Measurements from ENCODE around the gene CERS5.
A peak's percentile ranks its signal among the peaks of the same experiment; 100 is the strongest.

The CERS5 gene

GRCh38 chr12:50127546-50127945, 39.6 kb downstream of the CERS5 start:
- no peak for DNase-seq (ENCODE audit: low read depth)

- no peak for DNase-seq (ENCODE audit: low read depth)
Observed at GRCh38 chr12:50123203-50123602, 44.0 kb downstream of the CERS5 start.

GRCh38 chr12:50121641-50122040, 45.5 kb downstream of the CERS5 start:
- no peak for DNase-seq (ENCODE audit: low read depth)

DNA sequence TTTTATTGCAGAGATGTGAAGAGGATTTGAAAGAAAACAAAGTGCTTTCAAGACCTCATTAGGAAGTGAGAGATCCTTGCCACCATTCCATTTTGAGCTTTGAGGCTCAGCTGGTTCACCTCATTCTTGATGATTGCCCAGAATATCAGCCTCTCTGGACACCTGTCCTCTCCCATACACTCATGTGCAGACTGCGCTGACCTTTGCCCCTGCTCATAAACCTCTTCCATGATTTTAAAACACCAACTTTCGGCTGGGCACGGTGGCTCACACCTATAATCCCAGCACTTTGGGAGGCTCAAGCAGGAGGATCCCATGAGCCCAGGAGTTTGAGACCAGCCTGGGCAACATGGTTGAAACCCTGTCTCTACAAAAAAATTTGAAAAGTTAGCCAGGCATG, 46.2 kb downstream of the CERS5 start:
- DNase-seq (ENCODE audit: low read depth), result no peak

DNA sequence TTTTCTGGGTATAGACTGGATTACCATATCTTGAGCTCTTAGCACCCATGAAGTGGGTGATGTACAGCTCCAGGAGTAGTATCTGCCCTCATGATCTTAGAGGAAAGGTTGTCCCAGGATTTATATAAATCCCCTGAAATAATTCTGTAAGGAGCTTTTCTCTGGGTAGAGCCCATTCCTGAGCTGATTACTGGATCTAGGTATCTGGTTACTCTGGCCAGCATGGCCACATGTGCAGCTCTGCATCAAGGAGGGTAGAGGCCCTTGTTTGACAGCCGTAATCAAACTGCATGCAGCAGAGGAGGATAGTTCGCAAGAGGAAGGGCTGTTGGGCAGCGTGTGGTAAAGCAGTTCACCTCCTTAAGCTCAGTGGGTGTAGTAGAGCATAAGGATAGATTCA, 46.6 kb downstream of the CERS5 start:
- no peak for DNase-seq (ENCODE audit: low read depth)

DNA sequence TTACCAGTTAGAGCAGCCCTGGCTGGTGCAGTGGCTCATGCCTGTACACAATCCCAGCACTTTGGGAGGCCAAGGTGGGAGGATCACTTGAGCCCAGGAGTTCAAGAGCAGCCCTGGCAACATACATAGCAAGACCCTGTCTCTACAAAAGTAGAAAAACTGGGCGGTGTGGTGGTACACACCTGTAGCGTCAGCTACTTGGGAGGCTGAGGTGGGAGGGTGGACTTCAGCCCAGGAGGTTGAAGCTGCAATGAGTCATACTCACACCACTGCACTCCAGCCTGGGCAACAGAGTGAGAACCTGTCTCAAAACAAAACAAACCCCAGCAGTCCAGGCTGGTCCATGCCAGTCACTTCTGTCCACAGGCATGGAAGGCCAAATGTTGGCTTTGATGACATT, 47.8 kb downstream of the CERS5 start:
- DNase-seq (ENCODE audit: low read depth), result no peak

GRCh38 chr12:50117057-50117622, 50.0 kb downstream of the CERS5 start:
- no peak for DNase-seq (ENCODE audit: low read depth)

- DNase-seq (ENCODE audit: low read depth), result no peak
Observed at GRCh38 chr12:50112456-50113218, 54.5 kb downstream of the CERS5 start.

DNA sequence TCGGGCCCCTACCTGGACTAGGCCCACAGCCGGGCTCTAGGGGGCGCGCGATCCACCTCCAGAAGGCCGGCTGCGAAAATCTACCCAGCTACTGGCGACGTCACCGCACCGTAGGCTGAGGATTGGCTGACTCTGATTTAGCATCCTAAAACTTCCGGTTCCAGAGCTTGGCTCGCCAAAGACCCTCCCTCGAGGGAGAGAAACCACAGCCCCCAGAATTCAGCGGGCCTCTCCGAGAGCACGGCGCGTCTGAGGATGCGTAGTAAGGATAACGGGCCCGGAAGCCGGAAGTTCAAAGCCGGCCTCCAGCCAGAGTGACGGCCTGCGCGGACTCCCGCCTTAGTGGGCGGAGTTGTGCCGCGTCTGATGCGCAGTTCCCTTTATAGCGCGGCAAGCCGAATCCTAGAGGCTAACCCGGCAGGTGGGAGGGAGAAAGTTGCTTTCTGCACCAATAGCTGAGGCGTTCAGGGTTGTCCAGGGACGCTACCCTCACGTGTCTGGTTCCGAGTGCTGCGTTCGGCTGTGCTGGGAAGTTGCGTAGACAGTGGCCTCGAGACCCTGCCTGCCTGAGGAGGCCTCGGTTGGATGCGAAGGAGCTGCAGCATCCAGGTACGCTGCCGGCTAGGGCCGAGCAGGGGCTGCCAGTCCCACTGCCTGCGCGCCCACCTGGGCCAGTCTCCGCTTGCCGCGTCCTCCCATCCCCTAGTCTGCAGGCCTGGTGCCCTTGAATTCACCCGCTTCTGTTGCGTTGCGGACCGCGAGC, 55.3 kb downstream of the CERS5 start, which contains the start of gene COX14:
COX14 (plus strand) TSS at position 544 of the 763 bp plus-strand sequence. CDS start 7,808 bp downstream, outside the sequence.
- DNase-seq (ENCODE audit: low read depth), result peak; percentile 97

DNA sequence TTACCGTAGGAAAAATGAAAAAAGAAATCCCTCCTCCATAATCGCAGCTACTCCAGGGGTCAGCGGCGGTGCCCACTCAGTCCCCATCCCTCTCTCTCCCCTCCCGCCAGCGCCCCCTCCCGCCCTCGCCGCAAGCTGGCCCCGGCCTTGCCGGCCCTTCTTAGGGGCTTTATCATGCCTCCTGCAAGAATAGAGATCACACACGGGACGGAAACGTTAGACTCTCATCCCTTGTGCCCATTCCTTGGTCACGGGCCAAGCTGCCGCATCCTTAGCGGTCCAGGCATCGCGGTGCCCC, 55.8 kb downstream of the CERS5 start:
- DNase-seq (ENCODE audit: low read depth), result no peak

GRCh38 chr12:50110762-50111351, 56.3 kb downstream of the CERS5 start:
- DNase-seq (ENCODE audit: low read depth), result no peak

DNA sequence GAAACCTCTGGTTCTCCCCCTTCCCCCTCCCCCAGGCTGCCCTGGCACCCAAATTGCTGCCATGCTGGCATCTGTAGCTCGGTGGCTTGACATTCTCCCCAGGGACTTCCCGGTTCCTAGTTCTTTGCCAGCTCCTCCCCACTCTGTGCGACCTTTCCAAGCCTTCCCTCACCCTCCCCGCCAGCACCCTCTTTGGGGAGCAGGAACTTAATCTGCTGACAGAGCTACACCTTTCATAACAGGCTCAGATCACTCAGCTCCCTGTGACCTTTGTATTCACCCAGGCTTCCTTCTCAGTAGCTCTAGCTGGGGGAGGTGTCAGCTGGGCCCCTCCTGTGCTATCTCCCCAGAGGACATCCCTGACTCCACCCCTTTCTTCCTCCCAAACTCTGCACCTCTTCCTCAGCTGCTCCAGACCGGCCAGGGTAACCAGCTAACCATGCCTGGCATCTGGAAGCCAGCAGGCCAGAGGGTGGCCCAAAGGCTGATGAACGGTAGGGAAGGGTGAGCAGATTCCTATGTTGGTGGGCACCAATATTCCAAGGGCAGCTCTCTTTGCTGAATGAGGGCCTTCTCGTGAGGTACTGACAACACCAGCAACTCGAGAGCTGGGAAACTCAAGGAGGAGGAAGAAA, 56.9 kb downstream of the CERS5 start:
- no peak for DNase-seq (ENCODE audit: low read depth)

DNA sequence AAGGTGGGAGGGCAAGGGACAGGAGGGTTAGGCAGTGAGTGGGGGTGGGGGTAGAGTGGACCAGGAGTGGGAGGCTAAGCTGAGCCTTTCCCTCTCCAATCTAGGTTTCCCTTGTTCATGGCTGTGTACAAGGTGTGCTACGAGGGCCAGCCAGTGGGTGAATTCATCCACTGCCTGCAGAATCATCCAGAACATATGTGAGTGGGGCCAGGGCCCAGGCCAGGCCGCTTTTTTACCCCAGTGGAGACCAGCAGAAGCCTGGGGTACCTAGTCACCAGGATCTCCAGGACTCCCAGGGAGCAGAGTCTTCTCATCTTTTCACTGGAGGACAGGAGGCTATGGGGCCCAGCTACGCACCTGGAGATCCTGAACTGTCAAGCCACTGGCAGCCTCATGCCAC, 57.9 kb downstream of the CERS5 start:
- DNase-seq (ENCODE audit: low read depth), result no peak

GRCh38 chr12:50107416-50108268, 59.5 kb downstream of the CERS5 start:
- no peak for DNase-seq (ENCODE audit: low read depth)

GRCh38 chr12:50106907-50107306, 60.3 kb downstream of the CERS5 start:
- DNase-seq (ENCODE audit: low read depth), result no peak

- DNase-seq (ENCODE audit: low read depth), result no peak
Observed at GRCh38 chr12:50105913-50106450, 61.2 kb downstream of the CERS5 start.

GRCh38 chr12:50104417-50105366, 62.5 kb downstream of the CERS5 start:
- no peak for DNase-seq (ENCODE audit: low read depth)

DNA sequence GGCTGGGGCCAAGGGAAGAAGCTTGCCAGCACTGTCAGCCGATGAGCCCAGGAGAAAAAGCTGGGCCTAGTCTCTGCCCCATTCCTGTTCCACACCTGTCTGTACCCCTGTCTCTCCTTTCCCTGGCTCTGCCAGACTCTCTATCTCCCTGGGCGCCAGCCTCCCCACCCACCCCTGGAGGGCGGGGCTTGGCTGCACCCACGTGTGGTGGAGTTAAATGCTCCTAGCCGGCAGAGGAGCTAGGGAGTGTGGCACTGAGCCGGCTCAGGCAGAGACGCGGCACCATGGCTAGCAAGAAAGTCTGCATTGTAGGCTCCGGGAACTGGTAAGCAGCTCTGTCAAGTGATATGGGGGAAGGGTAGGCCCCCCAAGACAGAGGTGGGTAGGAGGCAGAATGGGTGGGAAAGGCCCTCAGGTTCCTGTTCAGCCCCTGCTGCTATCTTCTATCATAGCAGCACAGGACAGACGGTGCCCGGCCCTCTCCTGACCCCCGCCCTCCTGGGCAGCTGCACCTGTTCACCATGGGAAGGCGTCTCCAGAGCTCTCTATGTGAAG, 63.3 kb downstream of the CERS5 start, which contains the start of gene GPD1:
GPD1 (plus strand) TSS at position 242 of the 555 bp plus-strand sequence; CDS start at position 285, 43 bp downstream.
- DNase-seq (ENCODE audit: low read depth), result no peak

- no peak for DNase-seq (ENCODE audit: low read depth)
Observed at GRCh38 chr12:50103351-50103750, 63.8 kb downstream of the CERS5 start.
